Activated CD8-positive, alpha-beta memory T cell treated with anti-CD3 and anti-CD28 coated beads, Interleukin-2, amount 50 U/mL, for 1 hour (primary cell): ENCODE data around the gene ADGRL4.
"Not testable (repeated sequence)": the region's sequence is repeated elsewhere in the genome, so short reads cannot be mapped to it uniquely, and the experiment has no call there.

Source experiments
- DNase-seq: peaks from one replicate; pipeline ENCODE4 v3.0.0-alpha.2; 2020; ENCODE audit errors: extremely low read depth

The ADGRL4 gene

DNA sequence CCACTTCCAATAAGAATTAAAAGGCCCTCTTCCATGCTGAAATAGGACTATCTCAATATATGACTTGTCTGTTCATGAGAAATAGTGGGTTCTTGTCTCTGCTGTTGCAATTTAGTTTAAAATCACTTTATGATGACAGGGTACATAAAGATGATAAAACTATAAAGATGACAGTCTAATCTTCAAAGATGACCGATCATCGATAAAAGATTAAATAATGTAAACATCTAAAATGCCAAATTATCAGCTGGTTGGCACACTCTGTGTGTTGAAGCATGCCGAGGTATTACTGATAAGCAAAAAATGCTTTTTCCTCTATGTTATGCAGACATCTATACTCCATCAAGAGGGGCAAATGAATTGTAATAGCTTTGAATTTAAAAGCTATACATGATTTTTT, 89.5 kb downstream of the ADGRL4 start:
- no peak for DNase-seq

DNA sequence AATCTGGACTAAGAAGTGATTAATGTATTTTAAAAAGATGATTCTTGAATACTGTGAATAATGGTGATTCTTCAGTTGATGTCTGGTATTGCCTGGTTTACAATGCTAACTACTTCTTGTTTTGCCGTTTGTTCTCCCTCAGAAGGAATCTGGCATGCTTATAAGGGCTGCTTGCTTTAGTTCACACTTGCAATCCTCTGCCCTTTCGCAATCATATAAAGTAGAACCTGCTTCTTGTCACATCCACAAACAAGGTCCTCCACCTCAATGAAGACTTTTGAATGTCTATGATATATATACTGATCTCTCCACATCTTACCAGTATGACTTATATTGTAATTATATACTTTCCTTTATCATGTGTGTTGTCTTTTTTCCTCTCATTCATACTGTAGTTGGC, 92.6 kb downstream of the ADGRL4 start:
- no peak for DNase-seq

DNA sequence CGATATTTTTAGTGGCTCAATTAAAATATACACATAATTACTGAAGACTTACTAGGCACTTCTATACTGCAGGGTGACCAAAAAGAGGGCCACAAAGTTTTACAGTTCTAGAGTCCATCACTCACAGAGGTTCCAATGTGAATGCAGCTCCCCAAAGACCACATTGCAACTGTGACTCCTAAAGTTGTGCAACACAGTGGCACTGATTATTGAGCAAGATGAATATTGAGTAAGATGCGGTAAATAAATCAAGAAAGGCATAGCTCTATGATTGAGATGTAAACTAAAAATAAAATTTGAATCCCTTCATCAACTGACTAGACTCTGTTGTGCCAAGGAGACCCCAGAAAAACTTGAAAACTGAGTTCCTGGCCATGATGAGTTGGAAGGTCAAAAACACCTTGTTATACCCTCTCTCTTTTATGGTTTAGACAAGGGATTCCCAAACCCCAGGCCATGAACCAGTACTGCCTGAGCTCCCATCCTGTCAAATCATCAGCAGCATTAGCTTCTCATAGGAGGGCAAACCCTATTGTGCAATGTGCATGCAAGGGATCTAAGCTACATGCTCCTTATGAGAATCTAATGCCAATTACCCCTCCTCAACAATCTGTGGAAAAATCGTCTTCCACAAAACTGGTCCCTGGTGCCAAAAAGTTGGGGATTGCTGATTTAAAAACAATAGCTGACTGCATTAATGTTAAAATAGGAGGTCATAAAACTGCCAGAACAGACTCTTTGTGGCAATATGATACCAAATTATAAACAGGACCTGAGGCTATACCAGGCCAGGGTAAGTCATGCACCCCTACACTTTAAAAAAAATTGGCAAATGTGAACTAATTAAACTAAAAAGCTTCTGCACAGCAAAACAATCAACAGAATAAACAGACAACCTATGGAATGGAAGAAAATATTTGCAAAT, 94.3 kb downstream of the ADGRL4 start:
- DNase-seq, result no peak

DNA sequence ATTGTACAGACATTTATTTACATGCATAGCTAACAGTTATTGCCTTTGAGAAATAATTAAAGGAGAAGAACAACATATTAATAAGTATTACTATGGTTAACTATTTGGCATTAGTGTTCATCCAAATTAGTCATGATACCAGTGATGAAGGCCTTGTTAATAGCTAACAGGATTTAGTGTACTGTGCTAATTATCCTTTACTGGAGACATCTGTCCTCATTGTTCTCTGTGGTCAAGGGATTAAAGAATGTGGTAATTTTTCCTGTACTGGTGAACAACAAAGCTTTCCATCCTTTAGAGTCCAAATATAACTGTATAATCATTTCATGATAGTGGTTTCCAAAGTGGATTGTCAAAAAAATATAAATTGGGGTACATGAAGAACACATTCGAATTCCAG, 103.9 kb downstream of the ADGRL4 start:
- DNase-seq, result no peak

DNA sequence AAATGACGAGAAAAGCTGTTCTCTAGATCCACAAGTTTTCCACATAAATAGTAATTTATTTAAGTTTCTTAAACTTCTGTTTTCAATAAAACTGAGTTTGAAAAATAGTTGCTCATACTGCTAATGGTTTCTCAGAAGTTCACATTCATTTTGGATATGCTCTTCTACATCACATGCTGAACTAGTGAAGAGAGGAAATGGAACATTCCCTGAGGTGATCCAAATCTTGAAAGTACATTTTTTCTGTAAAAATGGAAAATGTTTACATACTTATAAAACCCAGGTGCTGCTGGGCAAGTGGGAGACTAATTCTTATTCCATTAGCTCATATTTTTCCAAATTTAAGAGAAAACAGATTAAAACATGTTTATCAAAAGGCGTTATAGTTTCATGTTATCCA, 111.7 kb downstream of the ADGRL4 start:
- DNase-seq, result no peak

DNA sequence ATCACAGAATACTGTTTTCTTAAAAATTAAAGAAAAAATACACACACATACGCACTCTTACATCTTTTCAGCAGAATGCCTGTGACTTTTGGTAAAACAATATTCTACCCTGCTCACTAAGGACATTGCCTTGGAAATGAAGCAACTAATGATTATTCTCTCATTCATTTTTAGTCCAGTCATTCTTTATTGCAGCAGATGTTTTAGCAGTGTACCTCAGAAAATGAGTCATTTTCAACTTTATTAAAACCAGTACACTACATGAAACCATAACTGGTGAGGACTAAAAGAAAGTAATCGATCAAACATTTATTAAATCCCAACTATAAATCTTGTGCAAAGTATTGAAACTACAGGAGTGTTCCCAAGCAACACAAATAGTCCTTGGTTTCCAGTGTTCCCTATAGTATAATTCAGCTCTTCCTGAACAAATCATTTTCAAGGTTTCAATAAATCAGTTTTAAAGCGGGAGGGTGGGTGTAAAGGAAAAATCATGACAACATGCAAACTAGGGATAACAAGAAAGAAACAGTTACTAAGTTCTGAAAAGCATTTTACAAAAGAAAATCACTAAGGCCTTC, 114.2 kb downstream of the ADGRL4 start:
- DNase-seq, result no peak

DNA sequence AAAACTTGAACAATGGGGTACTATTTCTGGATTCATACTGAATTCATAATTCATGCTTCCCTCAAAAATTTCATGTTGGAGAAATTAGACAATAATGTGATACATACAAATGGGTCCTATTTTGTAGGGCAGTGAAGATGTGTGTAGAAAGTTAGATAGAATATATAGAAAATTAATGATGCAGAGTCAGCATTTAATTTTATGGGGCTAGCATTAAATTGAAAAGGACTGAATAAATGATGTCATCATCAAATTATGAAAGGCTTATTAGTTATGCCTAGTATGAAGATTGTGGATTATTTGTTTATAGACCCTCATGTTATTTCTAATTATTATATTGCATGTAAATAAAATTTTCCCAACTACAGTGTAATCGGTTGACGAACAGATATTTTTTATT, 119.1 kb downstream of the ADGRL4 start:
- no peak for DNase-seq

DNA sequence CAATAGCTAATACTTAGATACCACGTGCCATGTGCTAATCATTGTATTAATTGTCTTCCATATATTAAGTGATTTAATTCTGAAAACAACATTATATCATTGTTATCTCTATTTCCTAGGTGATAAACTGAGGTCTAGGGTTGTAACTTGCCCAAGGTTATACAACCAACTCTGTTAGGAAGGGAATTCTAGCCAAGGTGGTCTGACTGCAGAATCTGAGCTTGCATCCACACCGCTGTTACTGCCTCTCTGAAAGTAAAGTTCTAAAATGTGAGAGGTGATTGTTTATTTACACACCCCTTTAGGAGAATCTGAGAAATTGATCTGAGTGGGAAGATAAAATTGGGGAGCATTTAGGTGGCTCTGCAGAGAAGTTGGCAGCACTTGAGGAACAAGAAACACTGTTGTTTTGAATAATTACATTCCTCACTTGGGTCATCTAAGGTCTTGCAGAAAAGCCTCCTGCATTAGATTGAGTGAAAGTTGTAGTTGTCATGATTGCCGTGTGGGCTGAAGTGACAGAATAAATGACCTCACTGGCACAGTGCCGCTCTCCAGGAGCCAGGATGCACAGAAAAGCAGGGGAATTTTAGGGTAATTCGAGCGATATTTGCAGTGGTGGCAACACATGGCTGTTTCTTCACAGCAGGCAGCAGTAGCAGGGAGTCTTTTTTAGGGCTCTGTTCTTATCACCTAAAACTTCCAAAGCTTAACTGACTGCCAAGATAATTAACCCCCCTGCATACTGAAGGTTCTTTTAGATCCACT, 121.7 kb downstream of the ADGRL4 start:
- DNase-seq, result no peak

DNA sequence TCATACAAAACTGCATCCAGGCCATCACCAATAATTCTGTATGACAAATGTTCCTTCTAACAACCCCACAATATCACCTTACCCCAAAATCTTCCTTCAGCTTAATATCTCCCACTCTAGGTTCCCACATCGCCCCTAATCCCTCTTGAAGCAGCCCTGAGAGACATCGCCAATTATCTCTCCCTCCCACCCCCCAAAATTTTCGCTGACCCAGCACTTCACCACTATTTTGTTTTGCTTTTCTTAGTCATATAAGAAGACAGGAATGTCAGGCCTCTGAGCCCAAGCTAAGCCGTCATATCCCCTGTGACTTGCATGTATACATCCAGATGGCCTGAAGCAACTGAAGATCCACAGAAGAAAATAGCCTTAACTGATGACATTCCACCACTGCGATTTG, 126.3 kb downstream of the ADGRL4 start:
- DNase-seq, result no peak

DNA sequence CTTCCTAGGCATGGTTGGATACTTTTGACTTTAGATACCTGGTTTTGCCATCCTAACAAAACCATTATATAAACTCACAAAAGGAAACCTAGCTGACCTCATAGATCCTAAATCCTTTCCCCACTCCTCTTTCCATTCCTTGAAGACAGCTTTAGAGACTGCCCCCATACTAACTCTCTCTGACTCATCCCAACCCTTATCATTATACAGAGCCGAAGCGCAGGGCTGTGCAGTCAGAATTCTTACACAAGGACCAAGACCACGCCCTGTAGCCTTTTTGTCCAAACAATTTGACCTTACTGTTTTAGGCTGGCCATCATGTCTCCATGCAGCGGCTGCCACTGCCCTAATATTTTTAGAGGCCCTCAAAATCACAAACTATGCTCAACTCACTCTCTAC, 130.5 kb downstream of the ADGRL4 start:
- DNase-seq, result not testable (repeated sequence)

DNA sequence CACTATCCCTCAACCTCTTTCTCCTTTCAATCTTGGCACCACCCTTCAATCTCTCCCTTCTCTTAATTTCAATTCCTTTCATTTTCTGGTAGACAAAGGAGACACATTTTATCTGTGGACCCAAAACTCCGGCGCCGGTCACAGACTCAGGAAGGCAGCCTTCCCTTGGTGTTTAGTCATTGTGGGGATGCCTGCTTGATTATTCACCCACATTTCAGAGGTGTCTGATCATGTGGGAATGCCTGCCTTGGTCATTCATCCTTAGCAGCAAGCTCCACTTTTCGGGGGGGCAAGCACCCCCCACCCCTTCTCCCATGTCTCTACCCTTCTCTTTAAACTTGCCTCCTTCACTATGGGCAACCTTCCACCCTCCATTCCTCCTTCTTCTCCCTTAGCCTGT, 133.7 kb downstream of the ADGRL4 start:
- not testable (repeated sequence) for DNase-seq

DNA sequence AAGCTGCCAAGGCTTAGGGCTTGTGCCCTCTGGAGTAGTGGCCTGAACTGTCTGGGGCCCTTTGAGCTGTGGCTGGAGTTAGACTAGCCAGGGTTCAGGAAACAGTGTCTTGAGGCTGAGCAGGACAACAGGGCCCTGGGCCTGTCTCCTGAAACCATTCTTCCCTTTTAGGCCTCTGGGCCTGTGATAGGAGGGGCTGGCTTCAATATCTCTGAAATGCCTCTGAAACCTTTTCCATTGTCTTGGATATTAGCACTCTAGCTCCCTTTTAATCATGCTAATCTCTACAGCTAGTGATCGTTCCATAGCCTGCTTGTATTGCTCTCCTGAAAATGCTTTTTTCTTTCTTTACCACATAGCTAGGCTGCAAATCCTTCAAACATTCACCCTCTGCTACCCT, 135.3 kb downstream of the ADGRL4 start:
- DNase-seq, result no peak

DNA sequence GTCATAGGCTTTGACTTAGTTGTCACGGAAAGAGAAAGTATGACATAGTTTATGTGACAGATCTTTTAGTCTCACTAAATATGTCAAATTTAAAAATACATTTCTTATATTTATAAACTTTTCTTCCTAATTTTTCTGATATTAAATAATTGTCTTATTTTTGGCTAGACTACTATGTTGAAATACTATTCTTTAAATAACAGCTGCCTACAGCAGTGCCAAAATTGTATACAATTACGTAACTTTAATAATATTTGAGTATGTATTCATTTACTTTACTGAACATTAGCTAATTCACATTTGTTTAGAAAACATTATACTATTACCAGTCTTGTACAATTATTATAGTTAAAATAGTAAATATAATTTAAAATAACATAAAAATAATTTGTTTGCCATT, 137.4 kb downstream of the ADGRL4 start:
- DNase-seq, result no peak

DNA sequence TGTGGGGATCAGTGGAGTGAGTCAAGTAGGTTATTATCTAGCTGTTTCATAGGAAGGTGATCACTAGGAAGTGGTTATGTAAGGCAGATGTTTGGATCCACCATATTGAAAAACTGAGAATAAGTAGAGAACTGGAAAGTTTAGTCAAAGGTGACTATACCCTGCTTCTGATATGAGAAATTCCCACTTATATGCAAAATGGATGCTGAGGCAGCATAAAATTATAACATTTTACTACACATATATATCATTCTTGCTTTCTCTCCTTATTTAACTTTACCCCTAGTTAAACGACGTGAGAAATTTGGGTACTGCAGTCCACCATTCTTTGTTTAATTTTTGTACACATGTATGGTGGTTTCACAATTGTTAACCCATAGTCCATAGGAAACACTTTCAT, 142.4 kb downstream of the ADGRL4 start:
- no peak for DNase-seq

DNA sequence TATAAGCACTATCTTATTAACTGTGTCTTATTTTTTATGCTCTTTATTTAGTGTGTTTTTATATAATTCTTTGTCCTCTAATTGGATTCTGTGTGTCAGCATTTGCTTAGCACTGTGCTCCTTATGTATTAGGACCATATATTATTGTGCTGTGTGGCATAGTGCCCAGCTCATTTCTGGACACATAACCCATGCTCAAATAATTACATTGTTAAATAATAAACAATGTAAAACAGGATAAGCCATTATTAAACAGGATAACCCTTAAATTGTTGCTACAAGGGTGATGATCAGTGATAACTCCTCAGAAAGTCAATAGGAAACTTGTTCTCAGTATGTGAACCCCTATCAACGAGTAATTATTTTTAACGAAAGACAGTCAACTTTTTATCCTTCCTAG, 150.4 kb downstream of the ADGRL4 start:
- DNase-seq, result no peak

DNA sequence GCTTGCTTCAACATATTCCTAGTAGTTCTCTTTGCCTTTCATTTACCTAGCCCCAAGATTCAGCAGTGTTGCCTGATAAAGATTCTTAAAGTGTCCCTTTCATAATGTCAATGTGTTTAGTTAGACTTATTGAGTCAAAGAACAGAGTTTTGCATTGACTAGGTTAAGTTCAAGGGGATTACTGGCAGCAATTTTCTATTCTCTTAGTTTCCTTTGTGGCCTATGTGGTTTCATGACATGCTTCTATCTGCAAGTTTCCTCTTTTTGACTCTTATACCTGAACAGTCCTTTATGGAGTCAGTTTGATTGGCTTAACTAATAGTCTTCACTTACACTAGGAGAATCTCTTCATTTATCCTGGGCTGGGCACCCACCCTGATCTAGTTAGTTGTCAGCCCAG, 151.3 kb downstream of the ADGRL4 start:
- DNase-seq, result no peak

DNA sequence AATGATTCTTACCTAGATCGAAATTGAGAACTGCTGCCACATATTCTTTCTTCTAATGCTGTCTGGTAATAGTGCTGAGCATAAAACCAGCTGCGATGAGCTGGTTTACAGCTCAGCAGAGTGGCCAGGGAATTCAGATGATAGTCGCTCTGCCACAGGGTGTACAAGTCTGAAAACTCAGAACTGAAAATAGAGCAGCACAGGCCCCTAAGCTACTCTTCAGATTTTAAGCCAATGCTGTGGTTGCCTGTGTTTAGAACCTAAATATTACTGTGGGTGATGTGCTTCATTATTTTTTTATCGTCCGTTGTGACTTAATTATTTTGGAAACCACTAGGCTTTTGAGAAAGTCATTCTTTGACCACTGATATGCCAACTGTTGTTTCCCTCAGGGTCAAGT, 152.0 kb downstream of the ADGRL4 start:
- no peak for DNase-seq

DNA sequence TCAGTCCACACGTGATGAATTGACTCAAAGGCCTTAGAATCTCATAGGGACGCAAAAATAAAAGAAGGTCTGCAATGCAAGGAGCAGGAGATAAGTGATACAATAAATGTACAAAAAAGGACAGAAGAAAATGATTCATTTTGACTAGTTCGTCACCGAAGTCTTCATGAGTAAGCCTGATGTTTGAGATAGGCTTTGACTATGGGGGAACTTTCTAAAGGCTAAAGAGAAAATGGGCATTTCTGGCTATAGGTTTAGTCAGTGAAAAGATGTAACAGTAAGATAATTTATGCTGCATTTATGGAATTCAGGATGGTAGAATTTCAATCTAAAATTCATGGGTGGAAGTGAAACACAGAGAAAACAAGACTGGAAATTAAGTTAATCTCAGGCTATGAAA, 163.0 kb downstream of the ADGRL4 start:
- no peak for DNase-seq

DNA sequence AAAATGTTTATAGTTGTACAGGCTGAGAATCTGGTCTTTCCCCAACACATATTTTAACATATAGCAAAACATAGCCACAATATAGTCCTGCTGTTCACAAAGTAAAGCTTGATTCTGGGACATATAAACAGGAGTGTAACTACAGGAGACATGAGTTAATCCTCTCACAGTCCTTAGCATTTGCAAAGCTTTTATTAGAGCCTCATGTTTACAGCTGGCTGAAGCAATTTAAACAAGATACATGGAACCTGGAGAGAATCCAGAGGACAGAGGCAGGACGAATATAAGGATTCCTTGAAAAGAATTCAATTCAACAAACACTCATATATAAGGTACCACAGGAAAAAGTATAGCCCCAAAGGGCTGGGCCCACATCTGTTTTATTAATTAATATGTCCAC, 163.4 kb downstream of the ADGRL4 start:
- no peak for DNase-seq

DNA sequence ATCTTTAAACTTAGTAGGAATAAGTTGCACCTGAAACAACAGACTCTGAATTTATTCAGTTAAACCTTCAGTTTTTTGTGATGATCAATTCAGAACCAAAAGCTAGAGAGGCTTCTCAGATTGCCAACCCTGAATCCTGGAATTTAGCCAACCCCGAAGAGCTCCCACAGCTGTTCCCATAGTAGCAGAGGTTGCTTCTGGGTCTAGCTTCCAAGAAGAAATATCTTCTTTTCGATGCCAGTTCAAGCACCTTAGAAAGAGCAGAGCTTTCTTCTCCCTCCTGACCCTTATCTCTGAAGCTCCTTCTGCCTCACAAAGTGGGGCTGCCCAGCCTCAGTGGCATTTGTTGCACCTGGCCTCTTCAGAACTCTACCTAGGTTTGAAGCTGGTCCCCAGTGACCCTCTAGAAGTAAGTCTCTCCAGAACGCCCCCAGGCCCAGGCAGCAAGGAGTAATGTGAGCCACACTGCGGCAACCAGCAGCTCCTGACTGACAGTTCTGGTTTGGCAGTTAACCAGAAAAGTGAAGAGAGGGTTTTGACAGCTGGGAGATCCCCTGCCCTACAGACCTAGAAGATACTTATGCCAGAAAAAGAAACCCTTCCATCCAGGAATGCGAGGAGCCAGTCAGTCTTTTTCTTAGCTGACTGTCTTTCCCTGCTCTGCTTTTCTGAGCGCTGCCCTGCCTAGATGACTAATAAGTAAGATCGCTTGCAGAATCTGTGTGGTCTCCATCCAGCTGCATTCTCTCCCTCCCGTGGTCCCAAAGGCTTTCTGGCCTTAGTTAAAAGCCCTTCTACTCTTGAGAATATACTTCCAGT, 165.9 kb downstream of the ADGRL4 start:
- no peak for DNase-seq
